Sigmoid colon (tissue), 7 donors: ENCODE results near the gene DNAH5. TPM values are rescaled to one million over a fixed set of nuclear protein-coding genes. Genes with fewer than 3 reads are reported as not detected.
"Not testable (repeated sequence)": the region's sequence is repeated elsewhere in the genome, so short reads cannot be mapped to it uniquely, and the experiment has no call there.

Experiments used
- DNase-seq: peaks from one replicate; pipeline ENCODE4 v3.0.0-alpha.2; 2019
- H3K27ac ChIP-seq, 4 donors: fragments of 200-600 bp; sonication (generic); one replicate each; pipeline ENCODE4 v1.5.1; 2016 to 2019; ENCODE audit warnings: mild to moderate bottlenecking in 1 of 4
- H3K27me3 ChIP-seq, 3 donors: fragments of 200-600 bp; sonication (generic); one replicate each; pipeline ENCODE4 v1.5.1; 2019; ENCODE audit warnings: mild to moderate bottlenecking in 1 of 3
- H3K36me3 ChIP-seq, 4 donors: fragments of 200-600 bp; sonication (generic); one replicate each; pipeline ENCODE4 v1.5.1; 2016 to 2019
- H3K4me1 ChIP-seq, 4 donors: fragments of 200-600 bp; sonication (generic); one replicate each; pipeline ENCODE4 v1.5.1; 2017 to 2019
- H3K4me3 ChIP-seq, 4 donors: fragments of 200-600 bp; sonication (generic); one replicate each; pipeline ENCODE4 v1.5.1; 2017 to 2019; ENCODE audit warnings: mild to moderate bottlenecking in 2 of 4, moderate library complexity in 1 of 4
- H3K9me3 ChIP-seq, 4 donors: fragments of 200-600 bp in 3 of 4; sonication (generic) in 3 of 4; one replicate each; pipeline versions ENCODE4 v1.5.1 to v1.6.1; 2013 to 2019
- EP300 ChIP-seq, 4 donors: sonication (generic); formaldehyde crosslinking; IDR thresholded peaks; one replicate each; pipeline ENCODE4 v1.6.1; 2017; ENCODE audit warnings: antibody characterized with exemption in 4 of 4
- POLR2A ChIP-seq, 2 donors: fragments of 450-650 bp; IDR thresholded peaks; one replicate each; pipeline ENCODE4 v1.6.1; 2016; ENCODE audit warnings: antibody characterized with exemption in 2 of 2, mild to moderate bottlenecking in 2 of 2, moderate library complexity in 2 of 2
- POLR2AphosphoS5 ChIP-seq, 4 donors: sonication (generic); formaldehyde crosslinking; IDR thresholded peaks; one replicate each; pipeline ENCODE4 v1.6.1; 2017; ENCODE audit warnings: antibody characterized with exemption in 4 of 4
- WGBS, 2 donors: extraction: QIAGEN DNeasy Blood & Tissue Kit; methylation state at CpG; one replicate each; pipeline ENCODE4 v1.1.7; 2013; 5-methylcytosine and 5-hydroxymethylcytosine counted together
- intact Hi-C: fragments of 100-400 bp; cut with DNase I; formaldehyde crosslinking; loops from one replicate; pipeline ENCODE4 v1.15.1; 2023
- polyA plus RNA-seq, 3 donors: library from polyadenylated mRNA; stranded (reverse); fragments of 200-250 nt; gene quantifications; one replicate each; pipeline ENCODE4 v1.2.3, GENCODE V29; 2013
- total RNA-seq, 4 donors: library from RNA; depleted of rRNA; stranded (reverse); fragments of >200 nt; gene quantifications; one replicate each; pipeline ENCODE4 v1.1.0, GENCODE V29; 2016
- TF ChIP-seq, protein P1 (sequence below), 4 experiments: fragments of 450-650 bp in 3 of 4; fragments of 200-600 bp in 1 of 4; IDR thresholded peaks; one replicate each; pipeline ENCODE4 v1.5.1; 2016 to 2019; ENCODE audit warnings: antibody characterized with exemption in 4 of 4, mild to moderate bottlenecking in 3 of 4, moderate library complexity in 2 of 4
- donor health status: healthy with polysubstance abuse.
- donor health status: Bipolar disorder and iron deficiency.
- donor health status: healthy.

DNAH5 gene
- total and polyA plus RNA-seq, 7 donors: under 0.01 to 0.41 (median 0.16) TPM; not detected in 2

DNA sequence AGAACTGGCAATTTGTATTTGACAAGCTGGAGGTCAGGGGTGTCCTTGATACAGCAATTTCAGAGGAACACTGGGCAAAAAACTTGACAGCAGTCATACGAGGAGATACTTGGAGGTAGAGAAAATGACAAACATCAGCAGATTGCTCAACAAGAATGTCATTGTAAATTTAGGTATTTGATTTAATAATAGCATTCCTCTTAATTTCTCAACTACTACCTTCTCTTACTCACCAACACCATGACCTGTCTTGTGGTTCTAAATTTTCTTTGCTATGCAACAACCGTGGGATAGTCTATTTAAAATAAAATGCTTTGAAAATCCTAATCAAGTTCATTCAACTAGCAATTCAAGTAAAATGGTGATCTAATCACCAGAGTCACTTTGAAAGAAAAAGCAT is 128.4 kb downstream of the DNAH5 start:
- no peak overlapping the region for H3K27ac ChIP-seq
- H3K4me3 ChIP-seq: no peak overlapping the region
- TF ChIP-seq, protein P1, sequence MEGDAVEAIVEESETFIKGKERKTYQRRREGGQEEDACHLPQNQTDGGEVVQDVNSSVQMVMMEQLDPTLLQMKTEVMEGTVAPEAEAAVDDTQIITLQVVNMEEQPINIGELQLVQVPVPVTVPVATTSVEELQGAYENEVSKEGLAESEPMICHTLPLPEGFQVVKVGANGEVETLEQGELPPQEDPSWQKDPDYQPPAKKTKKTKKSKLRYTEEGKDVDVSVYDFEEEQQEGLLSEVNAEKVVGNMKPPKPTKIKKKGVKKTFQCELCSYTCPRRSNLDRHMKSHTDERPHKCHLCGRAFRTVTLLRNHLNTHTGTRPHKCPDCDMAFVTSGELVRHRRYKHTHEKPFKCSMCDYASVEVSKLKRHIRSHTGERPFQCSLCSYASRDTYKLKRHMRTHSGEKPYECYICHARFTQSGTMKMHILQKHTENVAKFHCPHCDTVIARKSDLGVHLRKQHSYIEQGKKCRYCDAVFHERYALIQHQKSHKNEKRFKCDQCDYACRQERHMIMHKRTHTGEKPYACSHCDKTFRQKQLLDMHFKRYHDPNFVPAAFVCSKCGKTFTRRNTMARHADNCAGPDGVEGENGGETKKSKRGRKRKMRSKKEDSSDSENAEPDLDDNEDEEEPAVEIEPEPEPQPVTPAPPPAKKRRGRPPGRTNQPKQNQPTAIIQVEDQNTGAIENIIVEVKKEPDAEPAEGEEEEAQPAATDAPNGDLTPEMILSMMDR (IDR thresholded peaks at IDR 0.05): no peak
- TF ChIP-seq POLR2AphosphoS5 (IDR thresholded peaks at IDR 0.05) (no peak), EP300 (IDR thresholded peaks at IDR 0.05) (no peak), POLR2A (IDR thresholded peaks at IDR 0.05) (no peak)
- H3K27me3 ChIP-seq: no peaks in the 10 kb centered on the region
- H3K4me1 ChIP-seq: no peaks in the 10 kb centered on the region
- no peaks in the 10 kb centered on the region for H3K9me3 ChIP-seq
- 63 to 81% methylated on average over 2 of the region's 2 CpGs for WGBS, 2 donors
- no peak for DNase-seq
- H3K36me3 ChIP-seq: no peaks in the 10 kb centered on the region
- intact Hi-C loops: no loop called here

DNA sequence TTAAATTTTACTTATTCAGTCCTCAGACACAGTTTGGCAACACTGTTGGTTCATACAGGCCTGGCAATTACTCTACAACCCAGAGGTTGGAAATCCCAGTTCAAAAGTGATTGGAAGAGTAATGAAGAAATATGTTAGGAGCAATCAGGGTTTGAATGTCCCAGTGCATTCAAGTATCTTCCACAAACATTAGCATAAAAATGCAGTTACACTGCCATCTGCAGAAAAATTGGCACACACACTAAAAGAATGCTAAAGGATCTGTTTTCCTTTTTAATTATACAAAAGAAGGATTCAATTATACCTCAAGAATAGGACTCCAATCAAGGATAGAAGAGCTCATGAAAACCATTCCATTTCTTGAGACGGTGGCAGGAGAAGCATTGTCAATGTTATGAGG is 130.2 kb downstream of the DNAH5 start:
- intact Hi-C loops: no loop called here
- H3K27me3 ChIP-seq: no peaks in the 10 kb centered on the region
- H3K9me3 ChIP-seq: peaks cover 0 to 2% (median 0%) of the 10 kb centered on the region in 4 donors
- H3K4me3 ChIP-seq: no peak overlapping the region
- 89 to 93% methylated on average over 1 of the region's 1 CpG for WGBS, 2 donors
- H3K27ac ChIP-seq: no peak overlapping the region
- DNase-seq: no peak
- H3K36me3 ChIP-seq: no peaks in the 10 kb centered on the region
- TF ChIP-seq POLR2A (IDR thresholded peaks at IDR 0.05): no peak
- no peak for TF ChIP-seq EP300 (IDR thresholded peaks at IDR 0.05)
- TF ChIP-seq POLR2AphosphoS5 (IDR thresholded peaks at IDR 0.05): no peak
- TF ChIP-seq, protein P1 (IDR thresholded peaks at IDR 0.05): no peak
- no peaks in the 10 kb centered on the region for H3K4me1 ChIP-seq

DNA sequence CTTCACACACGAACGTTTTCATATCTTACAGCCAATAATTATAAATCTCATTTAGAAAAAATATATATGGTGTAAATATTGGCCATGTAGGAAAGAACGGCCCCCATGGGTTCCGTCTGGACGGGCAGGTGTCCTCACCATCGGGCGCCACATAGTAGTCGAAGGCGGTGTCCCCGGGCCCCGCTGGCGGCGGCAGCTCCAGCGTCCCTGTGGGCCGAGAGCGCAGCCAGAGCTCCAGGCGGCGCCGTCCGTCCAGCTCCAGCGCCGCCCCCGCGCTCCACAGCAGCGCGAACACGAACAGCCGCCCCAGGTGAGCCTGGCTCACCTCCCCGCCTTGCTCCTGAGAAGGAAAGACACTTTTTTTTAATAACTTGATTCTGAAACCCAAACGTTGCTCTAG is 134.6 kb downstream of the DNAH5 start:
- no peak for DNase-seq
- intact Hi-C loops: no loop called here
- 70 to 79% methylated on average over 30 of the region's 30 CpGs for WGBS, 2 donors
- Histone ChIP-seq H3K4me3 (no peak overlapping the region), H3K27me3 (no peaks in the 10 kb centered on the region), H3K4me1 (no peaks in the 10 kb centered on the region), H3K36me3 (no peaks in the 10 kb centered on the region), H3K27ac (no peak overlapping the region), H3K9me3 (peaks cover 0 to 2% (median 0%) of the 10 kb centered on the region in 4 donors)
- TF ChIP-seq, protein P1 (IDR thresholded peaks at IDR 0.05): no peak
- TF ChIP-seq EP300 (IDR thresholded peaks at IDR 0.05) (no peak), POLR2A (IDR thresholded peaks at IDR 0.05) (no peak), POLR2AphosphoS5 (IDR thresholded peaks at IDR 0.05) (no peak)

DNA sequence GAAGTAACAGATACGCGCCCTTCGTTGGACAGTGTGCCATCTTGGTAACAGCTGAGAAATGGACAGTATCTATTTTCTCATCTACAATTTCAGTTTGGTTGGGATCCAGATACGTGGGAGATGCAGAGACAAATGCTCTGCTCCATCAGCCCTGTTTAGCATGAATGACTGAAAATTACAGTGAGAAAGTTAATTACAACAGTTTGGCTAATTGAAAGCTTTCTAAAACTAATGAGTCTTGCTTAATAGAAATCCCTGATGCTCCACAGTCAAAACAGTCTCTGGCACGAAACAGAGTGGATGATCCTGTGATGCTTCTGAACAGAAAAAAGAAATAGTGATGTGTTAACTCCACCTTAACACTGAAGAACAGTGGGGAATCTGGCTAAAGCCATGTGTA is 140.2 kb downstream of the DNAH5 start:
- H3K27me3 ChIP-seq: no peaks in the 10 kb centered on the region
- no peak for DNase-seq
- no peak overlapping the region for H3K27ac ChIP-seq
- H3K36me3 ChIP-seq: no peaks in the 10 kb centered on the region
- no peaks in the 10 kb centered on the region for H3K4me1 ChIP-seq
- H3K9me3 ChIP-seq: no peaks in the 10 kb centered on the region
- H3K4me3 ChIP-seq: no peak overlapping the region
- intact Hi-C loops: no loop called here
- 79 to 89% methylated on average over 5 of the region's 5 CpGs for WGBS, 2 donors
- TF ChIP-seq POLR2A (IDR thresholded peaks at IDR 0.05) (no peak), EP300 (IDR thresholded peaks at IDR 0.05) (no peak), POLR2AphosphoS5 (IDR thresholded peaks at IDR 0.05) (no peak)
- TF ChIP-seq, protein P1 (IDR thresholded peaks at IDR 0.05): no peak

DNA sequence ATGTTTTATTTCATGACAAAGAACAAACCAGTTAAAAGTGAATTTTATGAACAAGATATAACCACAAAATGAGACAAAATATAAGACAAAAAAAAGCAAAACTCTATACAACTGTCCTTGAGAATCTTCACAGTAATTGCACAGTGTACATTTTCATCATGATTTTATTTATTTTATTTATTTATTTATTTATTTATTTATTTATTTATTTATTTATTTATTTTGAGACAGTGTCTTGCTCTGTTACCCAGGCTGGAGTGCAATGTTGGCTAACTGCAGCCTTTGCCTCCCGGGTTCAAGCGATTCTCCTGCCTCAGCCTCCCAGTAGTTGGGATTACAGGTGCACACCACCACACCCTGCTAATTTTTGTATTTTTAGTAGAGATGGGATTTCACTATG is 145.9 kb downstream of the DNAH5 start:
- H3K27me3 ChIP-seq, H3K4me1 ChIP-seq, H3K9me3 ChIP-seq, H3K27ac ChIP-seq, DNase-seq, intact Hi-C loops, H3K4me3 ChIP-seq, H3K36me3 ChIP-seq: not testable (repeated sequence)
- WGBS, 2 donors: 91 to 95% methylated on average over 2 of the region's 2 CpGs
